NCI-H2107 (cell line): ENCODE data around the gene NUDT14.

ENCODE experiments used
- DNase-seq: peaks from one replicate; lab custom pipeline; 2025; lab: John Stamatoyannopoulos, UW

NUDT14 gene

DNA sequence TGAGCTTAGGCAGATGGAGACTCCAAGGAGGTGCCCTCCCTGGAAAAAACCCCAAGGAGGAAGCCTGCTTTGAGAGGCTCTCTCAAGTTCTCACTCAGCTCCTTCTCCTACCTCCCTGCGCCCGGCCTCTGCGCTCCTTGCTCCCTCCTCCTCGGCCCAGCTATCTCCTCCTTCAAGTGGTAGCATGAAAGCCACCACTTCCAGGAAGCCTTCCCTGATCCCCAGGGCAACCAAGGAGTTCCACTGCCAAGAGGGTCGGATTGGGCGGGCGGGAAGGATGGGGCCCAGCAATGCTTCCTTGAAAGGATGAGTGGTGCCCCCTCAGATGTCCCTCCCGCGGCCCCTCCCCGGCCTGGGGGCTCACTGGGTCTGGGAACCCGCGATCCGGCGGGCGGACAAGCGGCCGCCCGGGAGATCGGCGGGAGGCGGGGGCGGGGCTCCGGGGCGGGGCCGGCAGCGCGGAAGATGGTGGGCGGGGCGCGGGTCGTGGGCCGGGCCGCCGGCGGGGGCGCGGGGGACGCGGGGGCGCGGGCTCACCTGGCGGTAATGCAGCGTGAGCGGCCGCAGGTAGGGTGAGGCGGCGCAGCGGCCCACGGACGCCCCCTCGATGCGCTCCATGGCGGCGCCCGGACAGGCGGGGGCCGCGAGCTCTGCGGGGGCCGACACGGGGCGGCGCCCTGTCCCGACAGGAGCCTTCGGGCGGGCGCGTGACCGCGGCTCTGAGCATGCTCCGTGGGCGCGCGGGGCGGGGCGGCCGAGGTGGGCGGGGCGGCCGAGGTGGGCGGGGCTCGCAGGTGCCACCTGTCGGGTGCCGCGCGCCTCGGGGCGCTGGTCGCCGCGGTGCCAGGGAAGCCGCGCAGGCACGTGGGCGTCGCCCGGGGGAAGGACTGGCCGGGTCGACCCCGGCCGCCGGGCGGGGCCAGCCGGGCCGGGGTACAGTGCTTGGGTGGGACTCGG, at the start of gene NUDT14:
NUDT14 (minus strand) TSS at position 721 of the 957 bp plus-strand sequence; CDS start at position 618, 103 bp downstream.
- peak; percentile 86 for DNase-seq

DNA sequence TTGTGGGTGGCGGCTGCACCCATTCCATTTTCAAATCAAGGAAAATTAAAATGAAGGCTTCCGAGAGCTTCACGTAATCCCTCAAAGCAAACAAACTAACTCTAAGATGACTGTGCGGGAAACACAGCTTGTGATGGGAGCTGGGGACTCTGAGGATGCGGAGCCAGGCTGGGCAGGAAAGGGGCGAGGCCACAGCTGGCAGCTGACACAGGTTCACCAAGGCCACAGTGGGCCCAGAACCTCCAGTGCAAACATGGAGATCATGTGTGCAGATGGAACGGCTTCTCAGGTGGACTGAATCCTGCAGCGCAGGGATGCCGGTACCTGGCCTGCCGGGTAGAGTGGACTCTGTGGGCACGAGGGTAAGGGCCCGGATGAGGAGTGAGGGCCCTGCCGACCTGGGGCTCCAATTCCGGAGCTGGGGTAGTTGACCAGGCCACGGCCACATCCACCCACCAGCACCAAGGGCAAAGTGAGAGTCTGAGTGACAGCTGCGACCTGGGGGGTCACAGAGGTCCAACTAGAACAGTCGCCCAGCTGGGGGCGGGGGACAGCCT, 48.1 kb upstream of the NUDT14 start:
- DNase-seq, result no peak

DNA sequence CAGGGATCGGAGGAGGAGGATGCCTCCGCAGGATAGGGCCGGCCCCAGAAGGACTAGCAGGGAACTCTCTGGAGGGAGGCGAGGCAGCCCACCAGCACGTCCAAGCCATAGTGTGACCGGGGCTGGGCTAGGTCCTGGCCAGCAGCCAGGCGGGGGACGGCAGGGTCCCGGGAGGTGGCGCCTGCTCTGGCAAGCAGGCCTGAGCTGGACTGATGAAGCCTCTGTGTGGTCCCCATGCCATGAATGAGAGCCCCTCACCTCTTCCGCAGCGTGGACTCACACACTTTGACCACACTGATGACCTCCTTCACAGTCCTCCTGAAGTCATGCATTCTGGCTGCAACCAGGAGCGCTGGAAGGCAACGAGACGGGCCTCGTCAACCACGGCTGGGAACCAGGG, 47.5 kb upstream of the NUDT14 start:
- DNase-seq, result no peak

DNA sequence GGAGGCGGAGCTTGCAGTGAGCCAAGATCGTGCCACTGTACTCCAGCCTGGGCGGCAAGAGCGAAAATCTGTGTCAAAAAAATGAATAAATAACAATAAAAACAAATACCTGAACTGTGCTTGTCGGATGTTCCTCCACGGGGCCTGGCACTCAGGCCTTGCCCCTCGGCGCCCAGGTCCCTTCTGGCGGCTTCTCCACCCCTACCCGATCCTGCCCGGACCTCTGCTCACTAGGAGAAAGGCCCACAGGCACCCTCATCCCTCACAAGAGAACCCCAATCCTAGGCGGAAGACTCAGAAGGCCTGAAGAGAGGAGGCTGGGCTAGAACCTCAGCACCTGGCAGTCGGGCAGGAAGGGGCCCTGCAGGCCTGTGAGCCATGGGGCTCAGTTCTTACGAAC, 46.2 kb upstream of the NUDT14 start:
- no peak for DNase-seq

DNA sequence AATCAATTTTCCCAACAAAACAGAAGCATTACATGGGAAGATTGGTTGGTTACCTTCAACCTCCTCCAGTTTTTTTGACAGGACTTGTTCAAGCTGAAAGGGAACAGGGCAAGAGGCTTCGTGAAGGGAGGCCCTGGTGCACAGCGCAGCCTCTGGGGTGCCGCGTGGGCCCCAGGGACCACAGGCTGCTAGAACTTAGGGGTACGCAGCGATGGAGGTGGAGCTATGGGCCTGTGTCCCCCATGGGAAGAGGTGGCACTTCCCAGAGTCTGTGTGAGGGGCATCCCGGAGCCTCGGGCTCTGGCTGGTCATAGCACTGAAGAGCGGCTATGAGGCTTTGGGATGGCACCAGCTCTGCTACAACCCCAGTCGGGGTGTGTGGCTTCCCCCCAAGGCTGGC, 45.1 kb upstream of the NUDT14 start:
- no peak for DNase-seq

DNA sequence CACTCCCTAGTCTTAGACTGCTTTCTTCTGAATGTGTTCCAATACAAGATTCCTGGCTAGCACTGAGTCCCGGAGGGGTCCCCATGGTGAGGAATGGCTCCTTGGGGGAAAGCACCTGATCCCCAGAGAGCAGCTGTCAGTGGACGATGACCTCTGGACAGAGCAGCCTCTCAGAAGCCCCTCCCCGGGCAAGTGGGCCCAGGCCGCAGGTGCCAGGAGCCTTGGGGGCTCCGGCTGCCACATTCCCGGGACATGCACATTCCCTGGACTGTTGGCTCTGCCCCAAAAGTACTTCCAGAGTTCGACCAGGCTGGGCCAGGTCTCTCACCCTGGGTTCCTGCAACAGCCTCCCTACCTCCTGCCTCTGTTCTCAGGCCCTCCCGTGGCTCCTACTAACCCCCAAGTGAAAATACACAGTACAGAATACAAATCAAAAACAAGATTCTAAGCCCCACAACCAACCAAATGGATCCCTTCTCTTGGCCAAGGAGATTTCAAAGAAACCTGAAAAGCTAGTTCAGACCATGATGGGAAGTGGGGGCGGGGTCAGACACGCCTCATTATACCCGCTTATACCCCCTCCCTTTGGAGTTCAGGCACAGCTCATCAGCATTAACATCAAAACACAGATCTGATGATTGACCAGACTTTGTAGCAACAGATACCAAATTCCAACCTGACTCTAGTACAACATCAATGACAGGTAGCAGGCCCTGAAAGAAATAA, 43.9 kb upstream of the NUDT14 start:
- no peak for DNase-seq

DNA sequence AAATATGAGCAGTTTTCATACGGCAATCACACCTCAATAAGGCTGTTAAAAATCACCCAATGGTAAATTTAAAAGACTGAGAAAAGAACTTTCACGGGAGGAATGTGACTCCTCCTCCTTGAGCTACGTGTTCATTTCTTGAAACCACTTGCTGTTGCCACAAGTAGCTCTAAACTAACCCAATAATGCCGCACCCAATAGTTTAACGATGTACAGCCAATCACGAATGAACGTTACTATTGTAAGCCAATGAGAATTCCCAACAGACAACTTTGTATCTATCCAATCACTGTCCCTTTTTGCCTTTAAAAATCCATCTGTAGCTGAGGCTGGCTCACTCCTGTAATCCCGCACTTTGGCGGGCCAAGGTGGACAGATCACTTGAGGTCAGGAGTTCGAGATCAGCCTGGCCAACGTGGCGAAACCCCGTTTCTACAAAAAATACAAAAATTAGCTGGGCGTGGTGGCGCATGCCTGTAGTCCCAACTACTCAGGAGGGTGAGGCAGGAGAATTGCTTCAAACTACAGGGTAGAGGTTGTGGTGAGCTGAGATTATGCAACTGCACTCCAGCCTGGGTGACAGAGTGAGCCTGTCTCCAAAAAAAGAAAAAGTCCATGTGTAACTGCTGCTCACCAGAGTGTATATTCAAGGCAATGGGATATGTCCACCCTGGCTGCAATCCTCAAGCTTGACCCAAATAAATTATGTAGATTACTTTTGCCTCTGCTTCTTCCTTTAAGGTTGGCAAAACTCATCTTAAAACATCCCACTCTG, 42.8 kb upstream of the NUDT14 start:
- no peak for DNase-seq

DNA sequence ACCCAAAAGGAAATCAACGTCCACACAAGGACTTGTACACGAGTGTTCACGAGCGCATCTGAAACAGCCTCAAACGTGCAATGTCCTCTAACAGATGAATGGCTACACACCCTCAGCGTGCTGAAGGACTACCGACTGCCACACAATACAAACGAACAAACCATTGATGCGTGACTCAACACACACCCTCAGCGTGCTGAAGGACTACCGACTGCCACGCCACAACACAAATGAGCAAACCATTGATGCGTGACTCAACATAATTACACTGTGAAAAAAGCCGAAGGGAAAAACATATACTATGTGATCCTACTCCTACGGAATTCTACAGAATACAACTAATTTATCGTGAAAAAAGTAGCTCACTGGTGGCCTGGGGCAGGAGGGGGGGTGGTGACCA, 42.1 kb upstream of the NUDT14 start:
- no peak for DNase-seq

DNA sequence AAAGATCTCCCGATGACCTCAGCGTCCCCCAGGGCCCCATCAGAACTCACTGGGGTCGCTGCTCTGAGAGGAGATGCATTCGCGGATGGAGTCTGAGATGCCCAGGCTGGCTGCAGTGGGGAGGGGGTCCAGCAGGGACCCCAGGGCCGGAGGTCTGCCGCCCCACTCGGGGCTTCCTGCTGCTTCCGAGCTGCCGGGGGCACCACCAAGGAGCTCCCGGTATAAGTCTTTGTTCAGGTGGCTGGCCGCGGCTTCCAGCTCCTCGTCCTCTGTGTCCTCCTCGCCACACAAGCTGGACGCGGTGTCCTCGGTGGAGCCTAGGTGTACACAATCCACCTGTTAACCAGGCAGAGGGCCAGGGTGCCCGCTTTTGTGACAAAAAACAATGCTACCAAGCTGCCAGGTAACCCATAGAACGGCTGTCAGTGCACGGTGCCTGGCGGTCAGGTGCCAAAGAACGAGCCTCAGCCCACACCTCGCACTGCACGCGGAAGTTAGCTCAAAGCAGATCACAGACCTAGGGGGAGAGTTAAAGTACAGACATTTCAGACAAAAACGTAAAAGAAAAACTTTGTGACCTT, 40.6 kb upstream of the NUDT14 start:
- DNase-seq, result no peak

DNA sequence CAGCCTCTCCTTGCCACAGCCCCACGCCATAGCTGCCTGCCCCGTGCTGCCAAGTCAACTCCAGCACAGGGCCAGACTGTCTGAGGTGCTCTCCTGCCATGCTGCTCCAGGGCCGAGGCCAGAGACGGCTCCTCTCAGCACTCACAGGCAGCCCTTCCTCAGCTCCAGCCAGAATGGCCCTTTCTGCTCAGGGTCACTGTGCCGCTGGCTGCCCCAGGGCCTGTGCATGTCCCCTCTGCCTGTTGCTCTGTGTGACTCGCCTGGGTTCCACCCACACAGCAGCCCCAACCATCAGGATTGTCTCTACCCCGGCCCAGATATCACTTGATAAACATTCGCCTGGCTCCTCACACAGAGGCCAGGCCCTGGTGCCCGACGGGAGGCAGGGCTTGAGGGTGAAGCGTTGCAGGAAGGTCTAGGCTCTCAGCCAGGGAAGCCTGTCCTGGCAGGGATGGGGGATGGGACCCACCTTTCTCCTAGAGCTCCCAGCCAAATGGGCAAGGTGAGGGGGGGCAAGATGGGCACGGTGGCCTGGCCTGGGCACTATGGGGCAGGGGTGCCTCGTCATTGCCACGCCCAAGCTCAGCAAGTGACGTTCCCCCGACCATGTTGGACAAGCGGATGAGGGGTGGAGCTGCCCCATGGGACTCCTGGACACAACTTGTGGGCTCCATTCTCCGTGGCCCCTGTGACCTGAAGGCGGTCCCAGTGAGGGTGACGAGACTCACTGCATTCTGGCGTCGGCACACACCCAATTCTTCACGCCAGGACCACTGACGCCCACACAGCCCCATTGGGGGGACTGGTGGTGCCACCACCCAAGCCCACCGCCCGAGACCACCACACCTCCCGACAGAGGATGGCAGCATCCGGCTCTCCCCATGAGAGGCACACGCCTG, 39.8 kb upstream of the NUDT14 start:
- no peak for DNase-seq

DNA sequence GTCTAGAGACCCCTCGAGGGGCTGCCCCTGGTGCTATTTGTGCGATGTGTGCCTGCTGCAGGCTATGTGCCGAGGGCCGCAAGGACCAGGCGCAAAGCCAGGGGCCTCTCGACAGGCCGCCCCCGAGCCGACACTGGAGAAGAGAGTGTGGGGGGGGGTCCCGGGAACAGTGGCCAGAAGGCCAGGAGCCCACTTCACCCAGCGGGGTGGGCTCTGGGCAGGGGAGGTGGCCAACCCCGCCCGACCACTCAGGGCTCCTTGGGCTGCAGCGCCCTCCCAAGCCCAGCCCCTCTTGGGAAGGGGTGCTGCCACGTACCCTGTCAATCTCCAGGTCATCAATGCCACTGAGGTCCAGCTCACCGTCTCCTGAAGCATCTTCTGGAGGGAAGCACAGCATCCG, 38.6 kb upstream of the NUDT14 start:
- DNase-seq, result no peak

DNA sequence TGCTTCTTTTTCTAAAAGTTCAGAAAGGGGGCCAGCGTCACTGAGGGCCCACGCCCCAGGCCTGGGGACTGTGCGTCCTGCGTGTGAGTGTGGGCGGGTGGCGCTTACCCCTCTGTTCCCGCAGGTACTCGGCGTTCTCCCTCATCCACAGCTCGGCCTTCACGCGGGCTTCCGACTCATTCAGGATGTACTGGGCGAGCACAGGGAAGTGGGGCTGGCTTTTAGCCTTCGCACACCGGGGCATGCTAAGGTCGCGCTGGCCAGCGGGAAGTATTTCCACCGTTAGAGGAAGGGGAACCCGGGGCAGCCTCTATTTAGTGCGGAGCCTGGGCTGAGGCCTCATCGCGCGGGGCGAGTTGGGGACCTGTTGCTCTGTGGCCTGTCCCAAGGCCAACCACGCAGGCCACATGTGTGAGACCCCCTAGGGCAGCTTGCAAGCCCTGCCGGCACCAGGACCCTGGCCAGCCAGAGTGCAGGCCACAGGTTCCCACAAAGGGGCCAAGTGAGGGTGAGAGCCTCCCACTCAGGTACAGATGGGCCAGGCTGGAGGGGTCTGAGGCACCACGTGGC, 38.0 kb upstream of the NUDT14 start:
- no peak for DNase-seq

DNA sequence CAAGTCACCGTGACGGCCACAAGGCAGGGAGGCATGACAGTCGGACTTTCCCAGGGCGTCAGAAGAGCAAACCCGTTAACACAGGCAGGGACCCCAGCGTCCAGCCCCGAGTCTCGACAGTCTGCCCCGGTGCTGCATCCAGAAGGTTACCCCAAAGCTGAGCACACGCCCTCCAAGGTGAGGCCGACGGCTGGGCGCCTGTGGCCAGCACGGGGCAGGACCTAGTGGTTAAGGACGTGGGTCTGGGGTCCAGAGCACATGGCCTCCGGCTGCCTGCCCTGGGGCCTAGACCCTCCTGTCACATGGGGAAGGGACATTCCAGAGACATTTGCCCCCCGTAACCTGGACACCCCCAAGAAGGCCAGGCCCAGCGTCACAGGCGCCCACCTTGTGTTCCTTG, 37.5 kb upstream of the NUDT14 start:
- no peak for DNase-seq

DNA sequence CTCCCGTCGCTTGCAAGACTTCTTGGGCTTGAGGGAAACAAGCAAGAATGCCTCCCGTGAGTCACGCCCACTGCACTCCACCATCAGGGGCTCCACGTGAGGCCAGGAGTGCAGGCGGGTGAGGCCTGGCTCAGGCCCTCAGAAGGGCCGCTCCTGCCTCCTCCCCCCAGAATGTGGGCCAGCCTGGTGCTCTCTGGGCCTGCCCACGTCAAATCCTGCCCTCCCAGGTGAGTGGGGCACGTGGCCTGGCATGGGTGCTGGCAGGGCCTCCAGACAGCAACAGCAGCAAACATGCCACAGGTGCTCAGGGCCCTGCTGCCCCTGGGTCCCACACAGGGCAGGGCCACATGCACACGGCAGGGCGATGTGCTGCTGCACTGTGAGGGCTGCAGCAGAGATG, 36.7 kb upstream of the NUDT14 start:
- no peak for DNase-seq

DNA sequence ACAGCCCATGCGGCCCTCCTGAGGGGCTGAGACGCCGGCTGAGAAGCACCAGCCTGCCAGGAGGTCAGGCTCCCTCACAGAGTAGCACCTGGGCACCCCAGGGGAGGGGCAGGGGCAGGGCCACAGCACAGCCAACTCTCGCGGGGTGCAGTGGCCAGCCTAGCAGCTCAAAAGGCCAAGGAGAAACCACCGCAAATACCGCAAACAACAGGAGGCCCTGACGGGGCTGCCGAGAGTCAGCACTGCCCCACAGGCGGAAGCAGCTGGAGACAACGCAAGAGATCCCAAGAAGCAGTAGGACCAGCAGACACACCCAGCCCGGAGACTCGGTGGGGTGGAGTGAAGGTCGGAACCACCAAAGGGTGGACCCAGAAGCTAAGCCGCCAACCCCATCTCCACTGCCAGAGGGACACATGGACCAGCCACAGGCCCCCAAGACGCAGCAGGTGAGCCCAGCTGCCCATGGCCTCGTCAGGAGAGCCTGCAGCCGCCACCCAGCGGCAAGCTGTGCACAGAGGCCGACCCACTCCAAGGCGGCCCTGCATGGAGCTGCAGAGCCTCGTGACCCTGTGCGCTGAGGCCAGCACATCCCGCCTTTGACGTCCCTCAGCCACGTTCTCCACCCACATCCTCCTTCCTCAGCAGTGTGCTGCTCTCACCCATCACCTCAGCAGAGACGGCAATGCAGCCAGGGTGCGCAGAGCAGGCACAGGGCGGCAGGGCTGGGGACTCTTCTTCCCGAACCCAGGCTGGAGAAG, 35.6 kb upstream of the NUDT14 start:
- DNase-seq, result no peak

DNA sequence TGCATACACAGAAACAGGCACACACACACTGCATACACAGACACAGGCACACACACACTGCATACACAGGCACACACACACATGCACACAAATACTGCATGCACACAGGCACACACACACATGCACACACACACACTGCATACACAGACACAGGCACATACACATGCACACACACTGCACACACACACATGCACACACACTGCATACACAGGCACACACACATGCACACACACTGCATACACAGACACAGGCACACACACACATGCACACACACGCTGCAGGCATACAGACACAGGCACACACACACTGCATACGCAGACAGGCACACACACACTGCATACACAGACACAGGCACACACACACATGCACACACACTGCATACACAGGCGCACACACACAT, 34.5 kb upstream of the NUDT14 start:
- no peak for DNase-seq

DNA sequence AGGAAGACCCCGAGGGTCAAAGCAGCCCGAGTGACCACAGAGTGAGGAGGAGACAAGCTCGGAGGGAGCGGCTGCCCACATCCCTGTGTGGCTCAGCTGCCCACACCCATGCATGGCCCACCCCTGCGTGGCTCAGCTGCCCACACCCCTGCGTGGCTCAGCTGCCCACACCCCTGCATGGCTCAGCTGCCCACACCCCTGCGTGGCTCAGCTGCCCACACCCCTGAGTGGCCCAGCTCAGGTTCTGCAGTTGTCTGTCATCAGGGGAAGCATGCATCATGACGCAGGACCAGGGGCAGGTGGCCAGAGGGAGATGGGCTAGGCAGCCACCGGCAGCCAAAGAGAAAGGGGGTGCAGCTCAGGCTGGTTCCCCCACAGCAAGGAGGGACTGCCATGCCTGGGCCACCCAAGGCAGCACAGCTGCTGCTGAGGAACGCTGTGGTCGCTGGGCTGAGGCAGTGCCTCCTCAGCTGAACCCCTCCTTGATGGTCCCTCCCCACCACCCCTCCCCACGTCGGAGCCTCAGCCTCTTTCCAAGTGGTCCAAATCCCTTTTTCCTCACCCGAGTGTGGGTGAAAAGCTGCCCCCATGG, 33.3 kb upstream of the NUDT14 start:
- no peak for DNase-seq

DNA sequence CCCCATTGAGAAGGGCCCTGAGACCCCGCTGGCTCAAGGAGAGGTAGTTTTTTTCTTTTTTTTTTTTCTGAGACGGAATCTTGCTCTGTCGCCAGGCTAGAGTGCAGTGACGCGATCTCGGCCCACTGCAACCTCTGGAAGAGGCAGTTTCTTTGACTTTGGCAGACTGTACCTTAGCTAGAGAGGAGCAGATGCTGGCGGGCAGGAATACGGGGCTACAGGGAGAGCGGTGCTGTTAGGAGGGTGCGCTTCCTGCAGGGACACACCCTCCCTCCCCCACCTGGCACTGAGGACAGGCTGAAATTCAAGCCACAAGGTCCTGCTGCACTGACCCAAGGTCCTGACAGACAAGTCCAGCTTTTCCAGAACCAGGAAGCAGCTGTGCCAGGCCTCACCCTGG, 32.2 kb upstream of the NUDT14 start:
- no peak for DNase-seq
